DMS53 treated with DMSO at 0.1 percent for 48 hours (cell line): Measurements from ENCODE around the gene ACAN.

Experiments used
- DNase-seq: peaks from one replicate; lab custom pipeline; 2025; ENCODE audit not compliant: unreplicated experiment; lab: John Stamatoyannopoulos, UW

Gene ACAN

GRCh38 chr15:88841236-88841635 lies 38.0 kb downstream of the ACAN start:
- DNase-seq = no peak

DNA sequence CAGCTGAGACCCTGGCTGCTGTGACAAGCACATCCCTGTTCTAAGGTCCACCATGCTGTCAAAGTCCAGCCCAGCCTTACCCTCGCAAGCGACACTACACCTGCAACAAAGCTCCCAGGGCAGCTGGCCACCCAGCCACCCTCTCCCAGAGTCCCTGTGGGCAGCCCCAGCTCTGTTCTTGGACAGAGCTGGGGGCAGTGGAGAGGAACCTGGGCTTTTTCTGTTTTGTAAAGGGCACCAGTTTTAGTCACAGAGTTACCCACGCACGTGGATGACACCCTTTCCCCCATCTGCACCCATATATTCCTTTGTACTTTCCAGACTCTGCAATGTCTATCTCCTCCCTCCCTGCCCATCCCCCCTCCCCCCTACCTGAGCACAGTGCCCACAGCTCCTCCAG lies 38.9 kb downstream of the ACAN start:
- no peak for DNase-seq

DNA sequence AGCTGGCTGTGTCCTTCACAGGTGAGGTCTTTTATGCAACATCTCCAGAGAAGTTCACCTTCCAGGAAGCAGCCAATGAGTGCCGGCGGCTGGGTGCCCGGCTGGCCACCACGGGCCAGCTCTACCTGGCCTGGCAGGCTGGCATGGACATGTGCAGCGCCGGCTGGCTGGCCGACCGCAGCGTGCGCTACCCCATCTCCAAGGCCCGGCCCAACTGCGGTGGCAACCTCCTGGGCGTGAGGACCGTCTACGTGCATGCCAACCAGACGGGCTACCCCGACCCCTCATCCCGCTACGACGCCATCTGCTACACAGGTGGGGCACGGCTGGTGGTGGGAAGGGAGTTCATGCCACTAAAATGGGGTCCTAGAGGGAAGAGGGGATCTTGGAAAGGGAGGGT lies 40.1 kb downstream of the ACAN start:
- DNase-seq = no peak

DNA sequence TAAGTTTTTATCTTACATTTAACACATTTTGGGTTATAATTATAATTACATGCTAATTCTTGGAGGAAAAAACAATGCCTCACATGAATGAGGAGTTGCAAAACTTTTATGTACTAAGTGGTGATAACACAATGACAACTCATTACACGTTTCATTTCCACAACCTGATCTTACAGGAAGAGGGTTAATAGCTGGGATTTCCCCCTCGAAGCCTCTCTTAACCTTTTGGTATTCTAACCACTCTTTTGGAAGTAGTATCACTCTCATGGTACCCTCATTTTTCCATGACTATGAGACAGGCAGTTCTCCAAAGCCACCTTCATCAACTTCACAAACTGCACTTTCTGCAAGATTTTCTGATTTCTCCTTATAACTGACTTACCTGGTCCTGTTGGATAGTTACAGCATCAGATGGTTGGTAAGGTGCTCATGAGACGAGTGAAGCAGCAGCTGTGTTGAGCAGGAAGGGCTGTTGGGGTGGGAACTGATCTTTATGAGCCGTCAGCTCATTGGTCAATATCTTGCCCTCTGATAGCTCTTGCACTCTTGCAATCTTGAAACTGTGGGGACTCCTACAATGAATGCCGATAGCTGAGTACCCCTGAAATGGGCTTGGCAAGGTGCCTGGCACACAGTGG lies 41.6 kb downstream of the ACAN start:
- no peak for DNase-seq

- DNase-seq = no peak
These were observed 42.4 kb downstream of the ACAN start for GRCh38 chr15:88845616-88846015.

GRCh38 chr15:88847144-88847543 lies 43.9 kb downstream of the ACAN start:
- DNase-seq = no peak

DNA sequence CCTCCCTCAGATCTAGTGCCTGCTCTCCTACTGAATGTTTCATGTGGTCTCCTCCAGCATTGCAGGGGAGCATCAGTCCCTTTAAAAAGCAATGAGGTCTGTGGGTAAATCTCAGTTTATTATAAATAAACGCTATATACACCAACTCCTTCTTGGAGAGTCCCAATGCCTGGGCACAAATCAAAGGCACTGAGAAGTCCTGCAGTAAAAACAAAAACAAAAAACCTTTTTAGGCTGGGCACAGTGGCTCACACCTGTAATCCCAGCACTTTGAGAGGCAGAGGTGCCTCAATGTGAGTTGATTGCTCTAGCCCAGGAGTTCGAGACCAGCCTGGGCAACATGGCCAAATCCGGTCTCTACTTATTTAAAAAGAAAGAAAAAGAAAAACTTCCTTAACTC lies 45.0 kb downstream of the ACAN start:
- DNase-seq = no peak

- no peak for DNase-seq
These were observed 46.3 kb downstream of the ACAN start for GRCh38 chr15:88849376-88850072.

DNA sequence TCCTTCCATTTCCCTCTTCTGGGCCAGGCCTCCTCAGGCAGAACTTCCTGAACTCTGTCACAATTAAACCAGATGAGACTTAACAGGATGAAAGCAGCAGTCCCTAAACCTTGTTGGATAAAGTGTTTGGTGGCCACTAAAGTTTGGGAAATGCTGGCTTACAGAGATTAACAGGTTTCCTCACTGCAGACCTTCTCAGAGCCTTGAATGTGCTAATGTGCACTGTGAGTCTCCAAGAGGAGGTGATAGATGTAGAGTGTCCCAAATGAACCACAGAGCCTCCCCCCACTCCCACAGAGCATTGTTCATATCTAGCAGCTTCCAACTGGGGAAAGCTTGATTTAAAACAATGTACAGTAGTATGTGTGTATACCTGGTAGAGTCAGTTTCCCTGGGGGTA lies 49.2 kb downstream of the ACAN start:
- no peak for DNase-seq

DNA sequence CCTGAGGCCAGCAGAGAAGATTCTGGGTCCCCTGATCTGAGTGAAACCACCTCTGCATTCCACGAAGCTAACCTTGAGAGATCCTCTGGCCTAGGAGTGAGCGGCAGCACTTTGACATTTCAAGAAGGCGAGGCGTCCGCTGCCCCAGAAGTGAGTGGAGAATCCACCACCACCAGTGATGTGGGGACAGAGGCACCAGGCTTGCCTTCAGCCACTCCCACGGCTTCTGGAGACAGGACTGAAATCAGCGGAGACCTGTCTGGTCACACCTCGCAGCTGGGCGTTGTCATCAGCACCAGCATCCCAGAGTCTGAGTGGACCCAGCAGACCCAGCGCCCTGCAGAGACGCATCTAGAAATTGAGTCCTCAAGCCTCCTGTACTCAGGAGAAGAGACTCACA lies 55.7 kb downstream of the ACAN start:
- DNase-seq = no peak

DNA sequence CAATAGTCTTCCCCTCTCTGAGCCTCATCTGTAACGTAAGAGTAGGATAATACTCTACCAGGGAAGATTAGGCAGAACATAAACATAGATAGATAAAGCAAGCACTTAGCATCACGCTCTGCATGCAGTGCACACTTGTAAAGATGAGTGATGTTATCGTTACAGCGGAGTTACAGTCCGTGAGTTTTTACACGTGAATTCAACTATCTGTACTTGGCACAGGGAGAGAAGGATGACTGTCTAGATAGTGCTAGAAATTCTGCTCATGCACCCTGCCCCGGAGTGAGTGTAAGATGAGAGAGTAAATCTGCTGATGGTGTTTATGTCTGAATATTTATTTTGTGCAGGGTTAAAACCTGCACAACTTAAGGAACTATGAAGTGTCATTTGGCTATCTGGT lies 56.3 kb downstream of the ACAN start:
- no peak for DNase-seq

- no peak for DNase-seq
These were observed 57.0 kb downstream of the ACAN start for GRCh38 chr15:88860212-88860611.

DNA sequence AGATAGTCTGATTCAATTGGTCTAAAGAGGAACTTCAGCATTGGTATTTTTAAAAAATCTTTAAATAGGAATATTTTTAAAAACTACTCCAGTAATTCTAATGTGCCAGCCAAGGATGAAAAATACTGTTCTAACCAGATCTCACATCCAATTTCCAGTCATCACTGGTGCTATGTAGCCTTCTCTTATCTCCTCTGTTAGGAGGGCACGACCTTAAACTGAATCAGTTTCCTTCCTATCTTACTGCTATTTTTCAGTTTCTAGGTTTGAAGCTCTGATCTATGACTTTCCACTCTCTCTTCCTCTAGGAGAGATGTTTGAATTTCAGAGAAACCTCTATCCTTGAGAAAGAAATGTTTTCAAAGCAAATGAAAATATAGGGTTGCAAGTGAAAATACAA lies 60.2 kb downstream of the ACAN start:
- no peak for DNase-seq

- no peak for DNase-seq
These were observed 61.7 kb downstream of the ACAN start for GRCh38 chr15:88864861-88865497.

GRCh38 chr15:88865498-88866099 lies 62.4 kb downstream of the ACAN start:
- DNase-seq = no peak

GRCh38 chr15:88866295-88866881 lies 63.2 kb downstream of the ACAN start:
- no peak for DNase-seq

DNA sequence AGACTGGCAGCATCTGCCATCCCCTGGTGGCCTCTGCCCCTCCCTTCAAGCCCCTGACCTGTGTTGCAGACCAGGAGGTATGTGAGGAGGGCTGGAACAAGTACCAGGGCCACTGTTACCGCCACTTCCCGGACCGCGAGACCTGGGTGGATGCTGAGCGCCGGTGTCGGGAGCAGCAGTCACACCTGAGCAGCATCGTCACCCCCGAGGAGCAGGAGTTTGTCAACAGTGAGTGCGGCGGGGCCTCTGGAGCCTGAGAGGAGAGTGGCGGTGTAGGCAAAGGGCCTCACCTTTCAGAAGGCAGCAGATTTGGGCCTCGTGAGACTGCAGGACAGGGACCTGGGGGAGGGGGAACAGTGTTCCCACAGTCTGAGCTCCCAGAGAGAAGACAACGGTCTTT lies 68.1 kb downstream of the ACAN start:
- no peak for DNase-seq

DNA sequence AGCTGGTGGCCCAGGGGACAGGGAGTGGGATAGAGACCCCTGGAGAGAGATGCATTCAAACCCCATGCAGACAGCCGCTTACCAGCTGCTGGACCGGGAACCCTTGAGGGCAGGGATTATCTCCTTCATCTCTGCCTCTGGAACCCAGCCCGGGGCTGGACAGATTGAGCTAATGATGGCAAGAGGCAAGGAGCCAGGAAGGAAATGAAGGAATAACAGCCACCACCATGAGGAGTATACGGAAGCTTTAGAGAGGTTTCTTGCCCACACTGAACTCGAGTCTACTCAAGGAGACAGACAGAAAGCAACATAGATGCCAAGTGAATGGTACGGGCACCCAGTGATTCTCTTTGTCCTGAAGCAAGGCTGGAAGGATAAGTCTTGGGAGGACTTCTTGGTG lies 68.9 kb downstream of the ACAN start:
- DNase-seq = no peak

GRCh38 chr15:88872706-88873105 lies 69.5 kb downstream of the ACAN start:
- no peak for DNase-seq

DNA sequence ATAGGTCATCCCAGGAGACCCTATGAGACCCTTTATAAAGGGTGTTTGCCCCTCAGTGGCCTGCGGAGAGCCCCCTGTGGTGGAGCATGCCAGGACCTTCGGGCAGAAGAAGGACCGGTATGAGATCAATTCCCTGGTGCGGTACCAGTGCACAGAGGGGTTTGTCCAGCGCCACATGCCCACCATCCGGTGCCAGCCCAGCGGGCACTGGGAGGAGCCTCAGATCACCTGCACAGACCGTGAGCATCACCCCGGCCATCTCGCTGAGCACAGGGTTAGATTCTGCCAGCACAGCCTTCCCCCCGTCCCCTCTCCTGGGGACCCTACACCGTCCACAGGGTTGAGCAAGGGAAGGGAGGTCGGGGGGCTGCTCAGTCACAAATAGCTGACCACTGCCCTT lies 70.5 kb downstream of the ACAN start:
- DNase-seq = no peak

DNA sequence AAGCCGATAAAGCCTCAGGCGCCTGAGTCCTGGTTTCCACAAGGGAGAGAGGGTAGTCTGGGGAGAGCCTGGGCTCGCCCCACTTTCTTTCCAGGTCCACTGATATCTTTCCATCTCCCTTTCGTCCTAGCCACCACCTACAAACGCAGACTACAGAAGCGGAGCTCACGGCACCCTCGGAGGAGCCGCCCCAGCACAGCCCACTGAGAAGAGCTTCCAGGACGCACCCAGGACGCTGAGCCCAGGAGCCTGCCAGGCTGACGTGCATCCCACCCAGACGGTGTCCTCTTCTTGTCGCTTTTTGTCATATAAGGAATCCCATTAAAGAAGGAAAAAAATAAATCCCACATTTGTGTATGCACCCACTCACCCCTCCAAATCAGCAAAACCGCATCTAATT lies 71.0 kb downstream of the ACAN start:
- no peak for DNase-seq

DNA sequence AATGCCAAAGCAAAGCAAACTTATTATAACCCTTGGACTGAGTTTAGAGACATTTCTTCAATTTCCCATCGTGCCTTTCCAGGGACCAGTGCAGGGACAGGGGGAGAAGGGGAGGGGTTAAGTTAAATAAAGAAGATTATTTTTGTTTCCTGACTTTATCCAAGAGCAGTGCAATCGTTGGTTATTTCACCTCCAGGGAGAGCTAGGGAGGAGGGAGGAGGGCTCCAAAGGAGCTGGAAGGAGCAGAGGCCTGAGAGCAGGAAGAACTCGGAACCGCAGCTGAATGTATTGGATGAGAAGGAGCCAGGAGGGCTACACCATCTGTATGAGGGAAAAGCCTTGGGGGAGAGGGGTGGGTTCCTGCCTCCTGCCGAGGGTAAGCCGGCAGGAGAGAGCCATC lies 71.4 kb downstream of the ACAN start:
- DNase-seq = no peak
